Vagina (tissue), 2 donors: Measurements from ENCODE around the gene ILF3. TPM values are rescaled to one million over a fixed set of nuclear protein-coding genes. Genes with fewer than 3 reads are reported as not detected.
A peak's percentile ranks its signal among the peaks of the same experiment; 100 is the strongest.

ENCODE experiments used
- DNase-seq, 2 donors: peaks; one replicate each; pipeline ENCODE4 v3.0.0-alpha.2; 2017; ENCODE audit errors: extremely low spot score in 2 of 2
- H3K27ac ChIP-seq: fragments of 200-600 bp; sonication (generic); one replicate; pipeline ENCODE4 v1.5.1; 2019
- H3K27me3 ChIP-seq: fragments of 200-600 bp; sonication (generic); one replicate; pipeline ENCODE4 v1.5.1; 2019
- H3K36me3 ChIP-seq, 2 donors: fragments of 200-600 bp; sonication (generic); one replicate each; pipeline ENCODE4 v1.5.1; 2017 to 2019
- H3K4me1 ChIP-seq: fragments of 200-600 bp; sonication (generic); one replicate; pipeline ENCODE4 v1.5.1; 2019
- H3K4me3 ChIP-seq, 2 donors: fragments of 200-600 bp; sonication (generic); 1 replicate in 1 of 2; 2 replicates in 1 of 2; pipeline ENCODE4 v1.5.1; 2016 to 2019
- H3K9me3 ChIP-seq: fragments of 200-600 bp; sonication (generic); one replicate; pipeline ENCODE4 v1.5.1; 2019
- POLR2A ChIP-seq, 2 donors: fragments of 450-650 bp; IDR thresholded peaks; one replicate each; pipeline ENCODE4 v1.6.1; 2017; ENCODE audit warnings: antibody characterized with exemption in 2 of 2, mild to moderate bottlenecking in 2 of 2, moderate library complexity in 2 of 2
- POLR2AphosphoS5 ChIP-seq, 2 donors: sonication (generic); formaldehyde crosslinking; IDR thresholded peaks; one replicate each; pipeline ENCODE4 v1.9.0; 2017; ENCODE audit warnings: antibody characterized with exemption in 2 of 2, mild to moderate bottlenecking in 2 of 2, low read depth in 1 of 2; ENCODE audit not compliant: insufficient read depth in 1 of 2
- intact Hi-C: fragments of 100-400 bp; cut with DNase I; formaldehyde crosslinking; loops from one replicate; pipeline ENCODE4 v1.15.1; 2023
- total RNA-seq: library from RNA; depleted of rRNA; stranded (reverse); fragments of >200 nt; gene quantifications from one replicate; pipeline ENCODE4 v1.2.3, GENCODE V29; 2016
- TF ChIP-seq, protein P1 (sequence below), 3 experiments: fragments of 450-650 bp in 2 of 3; fragments of 200-600 bp in 1 of 3; sonication (generic) in 1 of 3; IDR thresholded peaks; one replicate each; pipeline ENCODE4 v1.5.1; 2017 to 2019; ENCODE audit warnings: antibody characterized with exemption in 3 of 3, mild to moderate bottlenecking in 2 of 3, moderate library complexity in 2 of 3

Gene ILF3
- total RNA-seq, 1 donor from 2014 or later = 125 TPM

DNA sequence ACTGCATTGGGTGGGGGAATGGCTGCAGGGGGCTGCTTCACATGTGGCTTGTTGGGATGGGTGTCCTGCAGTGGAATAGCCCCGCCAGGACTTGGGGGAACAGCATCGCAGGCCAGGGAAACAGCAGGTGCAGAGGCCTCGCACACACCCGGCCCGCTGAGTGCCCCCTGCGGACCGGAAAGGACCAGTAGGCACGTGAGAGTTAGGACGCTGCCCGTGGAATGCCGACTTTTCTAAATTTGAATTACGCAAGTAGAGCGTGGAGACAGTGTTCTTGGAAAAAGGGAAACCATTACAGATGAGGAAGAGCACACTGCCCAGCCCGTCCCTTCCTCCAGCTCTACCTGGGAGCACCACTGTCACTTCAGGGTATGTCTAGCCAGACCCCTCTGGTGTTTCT lies 75.3 kb downstream of the ILF3 start:
- peak in 1 of 2 donors; percentile 14 for TF ChIP-seq POLR2AphosphoS5 (IDR thresholded peaks at IDR 0.05; ENCODE audit: insufficient read depth in 1 of 2, low read depth in 1 of 2)
- TF ChIP-seq, protein P1, sequence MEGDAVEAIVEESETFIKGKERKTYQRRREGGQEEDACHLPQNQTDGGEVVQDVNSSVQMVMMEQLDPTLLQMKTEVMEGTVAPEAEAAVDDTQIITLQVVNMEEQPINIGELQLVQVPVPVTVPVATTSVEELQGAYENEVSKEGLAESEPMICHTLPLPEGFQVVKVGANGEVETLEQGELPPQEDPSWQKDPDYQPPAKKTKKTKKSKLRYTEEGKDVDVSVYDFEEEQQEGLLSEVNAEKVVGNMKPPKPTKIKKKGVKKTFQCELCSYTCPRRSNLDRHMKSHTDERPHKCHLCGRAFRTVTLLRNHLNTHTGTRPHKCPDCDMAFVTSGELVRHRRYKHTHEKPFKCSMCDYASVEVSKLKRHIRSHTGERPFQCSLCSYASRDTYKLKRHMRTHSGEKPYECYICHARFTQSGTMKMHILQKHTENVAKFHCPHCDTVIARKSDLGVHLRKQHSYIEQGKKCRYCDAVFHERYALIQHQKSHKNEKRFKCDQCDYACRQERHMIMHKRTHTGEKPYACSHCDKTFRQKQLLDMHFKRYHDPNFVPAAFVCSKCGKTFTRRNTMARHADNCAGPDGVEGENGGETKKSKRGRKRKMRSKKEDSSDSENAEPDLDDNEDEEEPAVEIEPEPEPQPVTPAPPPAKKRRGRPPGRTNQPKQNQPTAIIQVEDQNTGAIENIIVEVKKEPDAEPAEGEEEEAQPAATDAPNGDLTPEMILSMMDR (IDR thresholded peaks at IDR 0.05) = no peak
- no peak for TF ChIP-seq POLR2A (IDR thresholded peaks at IDR 0.05)
- Histone ChIP-seq H3K4me1 (peaks cover 45% of the 10 kb centered on the region), H3K27ac (no peak overlapping the region)

DNA sequence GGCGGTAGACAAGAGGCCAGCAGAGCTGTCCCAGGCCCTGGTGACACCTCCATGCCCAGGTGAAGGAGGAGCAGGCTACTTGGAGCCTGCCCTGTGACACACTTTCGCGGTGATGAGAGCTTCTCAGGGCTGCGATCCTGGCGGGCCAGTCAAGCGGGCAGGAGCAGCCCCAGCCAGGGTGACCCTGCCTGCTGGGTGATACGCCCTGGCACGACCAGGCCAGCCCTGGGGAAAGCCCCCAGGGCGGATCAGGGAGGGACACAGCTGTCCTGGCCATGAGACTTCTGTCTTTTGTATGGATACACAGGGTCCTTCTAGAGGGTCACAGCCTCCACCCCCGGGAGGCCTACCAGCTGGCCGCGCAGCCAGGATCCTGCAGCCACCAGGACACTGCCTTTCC lies 76.8 kb downstream of the ILF3 start:
- peak overlapping the region; percentile 20 for H3K27ac ChIP-seq
- no peak for DNase-seq
- no peaks in the 10 kb centered on the region for H3K9me3 ChIP-seq
- no peaks in the 10 kb centered on the region for H3K27me3 ChIP-seq
- peaks cover 30% of the 10 kb centered on the region for H3K4me1 ChIP-seq
- TF ChIP-seq POLR2A (IDR thresholded peaks at IDR 0.05) = no peak
- TF ChIP-seq, protein P1 (IDR thresholded peaks at IDR 0.05) = no peak
- no peak for TF ChIP-seq POLR2AphosphoS5 (IDR thresholded peaks at IDR 0.05; ENCODE audit: insufficient read depth in 1 of 2, low read depth in 1 of 2)
- intact Hi-C loops = no loop called here
- no peak overlapping the region for H3K4me3 ChIP-seq
- H3K36me3 ChIP-seq = no peaks in the 10 kb centered on the region

More for the DNA sequence above, 75.3 kb downstream of the ILF3 start:
- Histone ChIP-seq H3K36me3 (no peaks in the 10 kb centered on the region), H3K4me3 (no peak overlapping the region), H3K27me3 (no peaks in the 10 kb centered on the region), H3K9me3 (no peaks in the 10 kb centered on the region)
- DNase-seq = no peak
- intact Hi-C loops = no loop called here

DNA sequence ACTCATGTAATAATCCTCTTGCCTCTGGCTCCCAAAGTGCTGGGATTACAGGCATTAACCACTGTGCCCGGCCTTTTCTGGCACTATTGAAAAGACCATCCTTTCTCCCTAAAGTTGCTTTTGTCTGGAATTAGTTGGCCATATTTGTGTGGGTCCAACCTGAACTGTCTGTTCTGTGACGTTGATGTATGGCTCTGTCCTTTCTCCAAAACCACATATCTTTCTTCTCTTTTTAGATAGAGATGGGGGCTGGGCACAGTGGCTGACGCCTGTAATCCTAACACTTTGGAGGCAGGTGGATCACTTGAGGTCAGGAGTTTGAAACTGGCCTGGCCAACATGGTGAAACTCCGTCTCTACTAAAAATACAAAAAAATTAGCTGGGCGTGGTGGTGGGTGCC lies 81.6 kb downstream of the ILF3 start:
- DNase-seq = no peak
- Histone ChIP-seq H3K36me3 (no peaks in the 10 kb centered on the region), H3K4me1 (peaks cover 13% of the 10 kb centered on the region), H3K9me3 (no peaks in the 10 kb centered on the region), H3K4me3 (no peak overlapping the region), H3K27ac (no peak overlapping the region), H3K27me3 (no peaks in the 10 kb centered on the region)
- intact Hi-C loops = no loop called here
- TF ChIP-seq POLR2A (IDR thresholded peaks at IDR 0.05) = no peak
- TF ChIP-seq POLR2AphosphoS5 (IDR thresholded peaks at IDR 0.05; ENCODE audit: insufficient read depth in 1 of 2, low read depth in 1 of 2) = no peak
- TF ChIP-seq, protein P1 (IDR thresholded peaks at IDR 0.05) = no peak

DNA sequence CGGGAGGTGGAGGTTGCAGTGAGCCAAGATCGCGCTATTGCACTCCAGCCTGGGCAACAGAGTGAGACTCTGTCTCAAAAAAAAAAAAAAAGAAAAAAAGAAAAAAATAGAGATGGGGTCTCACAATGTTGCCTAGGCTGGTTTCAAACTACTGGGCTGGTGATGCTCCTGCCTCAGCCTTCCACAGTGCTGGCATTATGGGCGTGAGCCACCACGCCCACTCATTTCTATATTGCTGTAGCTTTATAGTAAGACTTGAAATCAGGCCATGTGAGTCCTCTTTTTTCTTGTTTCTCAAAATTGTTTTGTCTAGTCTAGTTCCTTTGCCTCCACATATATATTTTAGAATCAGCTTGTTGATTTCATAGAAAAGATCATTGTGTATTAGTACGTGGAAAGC lies 82.0 kb downstream of the ILF3 start:
- Histone ChIP-seq H3K36me3 (no peaks in the 10 kb centered on the region), H3K4me1 (peaks cover 13% of the 10 kb centered on the region), H3K27me3 (no peaks in the 10 kb centered on the region), H3K4me3 (no peak overlapping the region), H3K27ac (no peak overlapping the region), H3K9me3 (no peaks in the 10 kb centered on the region)
- DNase-seq = no peak
- TF ChIP-seq, protein P1 (IDR thresholded peaks at IDR 0.05) = no peak
- TF ChIP-seq POLR2A (IDR thresholded peaks at IDR 0.05) = no peak
- TF ChIP-seq POLR2AphosphoS5 (IDR thresholded peaks at IDR 0.05; ENCODE audit: insufficient read depth in 1 of 2, low read depth in 1 of 2) = no peak
- intact Hi-C loops = no loop called here

DNA sequence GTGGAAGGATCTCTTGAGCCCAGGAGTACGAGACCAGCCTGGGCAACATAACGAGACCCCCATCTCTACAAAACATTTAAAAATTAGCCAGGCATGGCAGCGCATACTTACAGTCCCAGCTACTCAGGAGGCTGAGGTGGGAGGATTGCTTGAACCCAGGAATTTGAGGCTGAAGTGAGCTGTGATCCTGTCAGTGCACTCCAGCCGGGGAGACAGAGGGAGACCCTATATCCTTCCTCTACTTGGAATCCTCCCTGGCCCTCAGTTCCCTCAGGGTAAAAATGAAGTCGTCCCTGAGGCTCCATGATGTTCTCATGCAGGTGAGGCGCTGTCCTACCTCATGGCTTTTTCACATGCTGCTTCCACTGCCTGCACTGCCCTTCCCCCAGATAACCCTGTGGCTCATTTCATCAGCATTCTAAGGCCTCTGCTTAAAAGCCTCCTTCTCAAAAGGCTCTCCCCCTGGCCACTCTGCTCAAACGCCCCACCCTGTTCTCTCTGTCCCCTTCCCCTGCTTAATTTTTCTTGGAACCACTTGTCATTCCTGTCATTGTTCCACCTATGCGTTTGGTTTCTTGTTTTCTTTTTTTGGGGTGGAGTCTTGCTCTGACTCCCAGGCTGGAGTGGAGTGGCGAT lies 82.9 kb downstream of the ILF3 start:
- Histone ChIP-seq H3K4me1 (peaks cover 14% of the 10 kb centered on the region), H3K9me3 (no peaks in the 10 kb centered on the region), H3K27me3 (no peaks in the 10 kb centered on the region), H3K36me3 (no peaks in the 10 kb centered on the region), H3K27ac (no peak overlapping the region), H3K4me3 (no peak overlapping the region)
- DNase-seq = no peak
- intact Hi-C loops = no loop called here
- TF ChIP-seq POLR2A (IDR thresholded peaks at IDR 0.05) (no peak), POLR2AphosphoS5 (IDR thresholded peaks at IDR 0.05; ENCODE audit: insufficient read depth in 1 of 2, low read depth in 1 of 2) (no peak)
- TF ChIP-seq, protein P1 (IDR thresholded peaks at IDR 0.05) = no peak
